ENCODE measurements around the gene RHEBL1.

GRCh38 chr12:49019120-49019430 lies 50.7 kb downstream of the RHEBL1 start:
- no peak for TF ChIP-seq CTCF (IDR thresholded peaks at IDR 0.05)
- no peak for TF ChIP-seq POLR2A (IDR thresholded peaks at IDR 0.05)

Measured in body of pancreas (tissue), 4 donors.